Measurements from ENCODE around the gene TEC.

The TEC gene

DNA sequence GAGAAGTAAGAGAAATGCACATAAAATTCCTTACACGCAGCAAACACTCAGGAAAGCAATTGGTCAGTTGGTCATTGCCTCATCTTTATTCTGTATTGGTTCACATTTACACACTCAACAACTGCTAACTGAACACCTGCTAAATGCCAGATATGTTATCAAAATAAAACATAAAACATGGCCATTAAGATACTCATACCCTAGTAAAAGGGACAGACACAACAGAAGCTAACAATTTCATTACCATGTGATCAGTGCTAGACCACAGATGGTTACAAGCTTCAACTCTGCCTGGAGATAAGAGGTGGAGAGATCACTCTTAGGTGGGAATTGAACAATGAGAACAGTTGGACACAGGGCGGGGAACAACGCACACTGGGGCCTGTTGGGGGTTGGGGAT lies 26.2 kb downstream of the TEC start:
- Histone ChIP-seq H3K27me3 (ENCODE audit: insufficient read depth, low read depth) (no peaks in the 10 kb centered on the region), H2AFZ (ENCODE audit: low read depth) (no peak overlapping the region), H3K4me1 (ENCODE audit: low read depth, poor library complexity, severe bottlenecking) (no peaks in the 10 kb centered on the region), H3K27ac (no peak overlapping the region), H3K9ac (no peak overlapping the region), H3K79me2 (ENCODE audit: insufficient read depth, low read depth) (no peaks in the 10 kb centered on the region), H3K4me3 (IDR thresholded peaks at IDR 0.05; ENCODE audit: insufficient read depth, low read depth, low read length) (no peak overlapping the region), H4K20me1 (ENCODE audit: insufficient read depth) (no peaks in the 10 kb centered on the region), H3K36me3 (ENCODE audit: insufficient read depth) (no peaks in the 10 kb centered on the region), H3K4me2 (no peak overlapping the region)
- TF ChIP-seq, protein P1, sequence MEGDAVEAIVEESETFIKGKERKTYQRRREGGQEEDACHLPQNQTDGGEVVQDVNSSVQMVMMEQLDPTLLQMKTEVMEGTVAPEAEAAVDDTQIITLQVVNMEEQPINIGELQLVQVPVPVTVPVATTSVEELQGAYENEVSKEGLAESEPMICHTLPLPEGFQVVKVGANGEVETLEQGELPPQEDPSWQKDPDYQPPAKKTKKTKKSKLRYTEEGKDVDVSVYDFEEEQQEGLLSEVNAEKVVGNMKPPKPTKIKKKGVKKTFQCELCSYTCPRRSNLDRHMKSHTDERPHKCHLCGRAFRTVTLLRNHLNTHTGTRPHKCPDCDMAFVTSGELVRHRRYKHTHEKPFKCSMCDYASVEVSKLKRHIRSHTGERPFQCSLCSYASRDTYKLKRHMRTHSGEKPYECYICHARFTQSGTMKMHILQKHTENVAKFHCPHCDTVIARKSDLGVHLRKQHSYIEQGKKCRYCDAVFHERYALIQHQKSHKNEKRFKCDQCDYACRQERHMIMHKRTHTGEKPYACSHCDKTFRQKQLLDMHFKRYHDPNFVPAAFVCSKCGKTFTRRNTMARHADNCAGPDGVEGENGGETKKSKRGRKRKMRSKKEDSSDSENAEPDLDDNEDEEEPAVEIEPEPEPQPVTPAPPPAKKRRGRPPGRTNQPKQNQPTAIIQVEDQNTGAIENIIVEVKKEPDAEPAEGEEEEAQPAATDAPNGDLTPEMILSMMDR (conservative IDR thresholded peaks at IDR 0.05; ENCODE audit: low read depth, low read length) = no peak

- no peaks in the 10 kb centered on the region for H4K20me1 ChIP-seq (ENCODE audit: insufficient read depth)
- TF ChIP-seq, protein P1 (conservative IDR thresholded peaks at IDR 0.05; ENCODE audit: low read depth, low read length) = no peak
- H3K4me2 ChIP-seq = no peak overlapping the region
- H3K27ac ChIP-seq = no peak overlapping the region
- no peaks in the 10 kb centered on the region for H3K36me3 ChIP-seq (ENCODE audit: insufficient read depth)
- no peak overlapping the region for H3K9ac ChIP-seq
- H3K79me2 ChIP-seq (ENCODE audit: insufficient read depth, low read depth) = no peaks in the 10 kb centered on the region
- H3K27me3 ChIP-seq (ENCODE audit: insufficient read depth, low read depth) = no peaks in the 10 kb centered on the region
- H2AFZ ChIP-seq (ENCODE audit: low read depth) = no peak overlapping the region
- no peak overlapping the region for H3K4me3 ChIP-seq (IDR thresholded peaks at IDR 0.05; ENCODE audit: insufficient read depth, low read depth, low read length)
- H3K4me1 ChIP-seq (ENCODE audit: low read depth, poor library complexity, severe bottlenecking) = no peaks in the 10 kb centered on the region
These were observed 27.0 kb downstream of the TEC start for GRCh38 chr4:48242511-48243195.

GRCh38 chr4:48241731-48242130 lies 27.9 kb downstream of the TEC start:
- Histone ChIP-seq H4K20me1 (ENCODE audit: insufficient read depth) (no peaks in the 10 kb centered on the region), H3K27me3 (ENCODE audit: insufficient read depth, low read depth) (no peaks in the 10 kb centered on the region), H3K4me3 (IDR thresholded peaks at IDR 0.05; ENCODE audit: insufficient read depth, low read depth, low read length) (no peak overlapping the region), H3K9ac (no peak overlapping the region), H2AFZ (ENCODE audit: low read depth) (no peak overlapping the region), H3K27ac (no peak overlapping the region), H3K4me2 (no peak overlapping the region), H3K36me3 (ENCODE audit: insufficient read depth) (no peaks in the 10 kb centered on the region), H3K79me2 (ENCODE audit: insufficient read depth, low read depth) (no peaks in the 10 kb centered on the region), H3K4me1 (ENCODE audit: low read depth, poor library complexity, severe bottlenecking) (no peaks in the 10 kb centered on the region)
- TF ChIP-seq, protein P1 (conservative IDR thresholded peaks at IDR 0.05; ENCODE audit: low read depth, low read length) = no peak

DNA sequence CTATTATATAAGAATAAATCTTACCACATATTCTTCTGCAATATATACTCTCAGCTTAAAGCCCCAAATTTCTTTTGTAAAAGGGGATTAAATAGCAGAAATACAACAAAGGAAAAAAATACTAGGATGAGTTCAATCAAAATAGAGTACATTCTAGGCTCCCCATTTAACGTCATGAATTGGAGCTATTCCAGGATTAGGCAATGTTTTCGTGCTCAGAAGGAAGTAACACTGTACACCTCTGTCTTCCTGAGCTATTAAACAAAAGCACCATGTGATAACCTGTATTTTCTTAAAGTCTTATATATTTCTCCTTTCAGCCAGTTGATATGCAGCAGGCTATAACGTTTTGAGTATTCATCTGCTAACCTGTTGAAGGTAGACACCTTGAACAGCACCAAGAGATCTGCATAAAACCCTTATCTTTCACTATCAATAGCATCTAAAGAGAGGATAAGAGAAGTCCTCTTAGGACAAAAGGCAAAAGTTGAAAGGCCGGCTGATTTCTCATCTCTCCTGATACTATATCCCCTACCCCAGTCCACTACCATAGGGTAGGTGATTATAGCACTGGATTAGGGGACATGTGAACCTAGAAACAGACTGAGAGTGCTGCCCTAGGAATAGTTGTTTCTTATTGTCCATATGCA lies 31.5 kb downstream of the TEC start:
- Histone ChIP-seq H3K79me2 (ENCODE audit: insufficient read depth, low read depth) (no peaks in the 10 kb centered on the region), H3K4me3 (IDR thresholded peaks at IDR 0.05; ENCODE audit: insufficient read depth, low read depth, low read length) (no peak overlapping the region)

More for the DNA sequence above, 31.5 kb downstream of the TEC start:
- no peaks in the 10 kb centered on the region for H4K20me1 ChIP-seq (ENCODE audit: insufficient read depth)
- no peak overlapping the region for H2AFZ ChIP-seq (ENCODE audit: low read depth)
- no peaks in the 10 kb centered on the region for H3K27me3 ChIP-seq (ENCODE audit: insufficient read depth, low read depth)
- no peak overlapping the region for H3K4me2 ChIP-seq
- TF ChIP-seq, protein P1 (conservative IDR thresholded peaks at IDR 0.05; ENCODE audit: low read depth, low read length) = no peak
- no peaks in the 10 kb centered on the region for H3K4me1 ChIP-seq (ENCODE audit: low read depth, poor library complexity, severe bottlenecking)
- H3K36me3 ChIP-seq (ENCODE audit: insufficient read depth) = no peaks in the 10 kb centered on the region
- H3K27ac ChIP-seq = no peak overlapping the region
- H3K9ac ChIP-seq = no peak overlapping the region
